ENCODE measurements around the gene CDC73. TPM values are rescaled to one million over a fixed set of nuclear protein-coding genes. Genes with fewer than 3 reads are reported as not detected.

The CDC73 gene
- total and polyA plus RNA-seq, 11 donors: 8.3 to 57.3 (median 50.6) TPM

GRCh38 chr1:193237381-193237978 is 115.6 kb downstream of the CDC73 start:
- no peaks in the 10 kb centered on the region for H3K27me3 ChIP-seq
- H3K4me3 ChIP-seq: no peak overlapping the region
- H3K9me3 ChIP-seq: no peaks in the 10 kb centered on the region
- no peak overlapping the region for H3K27ac ChIP-seq
- peaks cover 0 to 5% (median 0%) of the 10 kb centered on the region in 12 donors for H3K4me1 ChIP-seq
- TF ChIP-seq POLR2A (IDR thresholded peaks at IDR 0.05) (no peak), CTCF (IDR thresholded peaks at IDR 0.05) (no peak)
- no peak for DNase-seq
- no peak for ATAC-seq
- WGBS, 4 donors: 91 to 92% (median 91%) methylated on average over 15 of the region's 15 CpGs
- intact Hi-C loops (cut with DNase I): no loop called here
- peaks cover 0 to 52% (median 44%) of the 10 kb centered on the region in 9 donors for H3K36me3 ChIP-seq

- intact Hi-C loops (cut with DNase I): no loop called here
- H3K27me3 ChIP-seq: no peaks in the 10 kb centered on the region
- H3K4me3 ChIP-seq: no peak overlapping the region
- 99 to 100% (median 100%) methylated on average over 1 of the region's 1 CpG for WGBS, 4 donors
- H3K4me1 ChIP-seq: peaks cover 0 to 5% (median 0%) of the 10 kb centered on the region in 12 donors
- H3K9me3 ChIP-seq: no peaks in the 10 kb centered on the region
- no peak for ATAC-seq
- no peak for DNase-seq
- H3K36me3 ChIP-seq: peaks cover 0 to 44% (median 25%) of the 10 kb centered on the region in 9 donors
- TF ChIP-seq POLR2A (IDR thresholded peaks at IDR 0.05) (no peak), CTCF (IDR thresholded peaks at IDR 0.05) (no peak)
- H3K27ac ChIP-seq: no peak overlapping the region
These were observed 118.8 kb downstream of the CDC73 start for GRCh38 chr1:193240609-193241008.

- intact Hi-C loops (cut with DNase I): no loop called here
- peak in 1 of 4 donors; percentile 34 for ATAC-seq
- Histone ChIP-seq H3K9me3 (no peaks in the 10 kb centered on the region), H3K27me3 (no peaks in the 10 kb centered on the region), H3K27ac (no peak overlapping the region), H3K36me3 (peaks cover 0 to 38% (median 19%) of the 10 kb centered on the region in 9 donors), H3K4me1 (peaks cover 0 to 5% (median 0%) of the 10 kb centered on the region in 12 donors), H3K4me3 (no peak overlapping the region)
- no peak for DNase-seq
- TF ChIP-seq CTCF (IDR thresholded peaks at IDR 0.05) (no peak), POLR2A (IDR thresholded peaks at IDR 0.05) (no peak)
- WGBS, 4 donors: 94 to 96% (median 94%) methylated on average over 6 to 7 of the region's 7 CpGs
These were observed 119.4 kb downstream of the CDC73 start for GRCh38 chr1:193241132-193241827.

DNA sequence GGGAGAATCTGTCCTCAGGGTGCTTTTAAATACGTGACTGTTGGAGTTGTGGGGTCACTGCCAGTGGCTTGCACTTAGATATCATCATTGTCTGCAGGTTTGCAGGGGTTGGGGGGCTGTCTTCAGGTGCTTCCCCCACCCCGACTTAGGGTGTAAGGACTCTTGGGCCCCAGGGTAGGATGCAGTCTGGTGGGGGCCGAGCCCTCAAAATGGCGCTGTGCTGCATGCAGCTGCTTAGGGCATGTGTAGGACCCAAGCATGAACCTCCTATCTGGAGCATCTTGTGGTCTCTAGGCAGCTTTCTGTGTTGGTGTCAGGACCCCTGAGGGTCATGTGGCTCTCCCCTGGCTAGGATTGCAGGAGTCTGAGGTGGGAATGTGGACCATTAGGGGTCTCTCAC is 120.2 kb downstream of the CDC73 start:
- intact Hi-C loops (cut with DNase I): no loop called here
- Histone ChIP-seq H3K27ac (no peak overlapping the region), H3K9me3 (no peaks in the 10 kb centered on the region), H3K4me3 (no peak overlapping the region), H3K36me3 (peaks cover 0 to 32% (median 19%) of the 10 kb centered on the region in 9 donors), H3K27me3 (no peaks in the 10 kb centered on the region), H3K4me1 (peaks cover 0 to 5% (median 0%) of the 10 kb centered on the region in 12 donors)
- TF ChIP-seq POLR2A (IDR thresholded peaks at IDR 0.05) (no peak), CTCF (IDR thresholded peaks at IDR 0.05) (no peak)
- DNase-seq (no peak), ATAC-seq (peak in 1 of 4 donors; percentile 26)
- 94 to 99% (median 98%) methylated on average over 2 to 4 of the region's 4 CpGs for WGBS, 4 donors

Data from heart left ventricle (tissue), 16 donors.